Measurements from ENCODE around the gene CELF5. TPM values are rescaled to one million over a fixed set of nuclear protein-coding genes. Genes with fewer than 3 reads are reported as not detected.

Gene CELF5
- total and polyA plus RNA-seq, 2 donors (not counting 1 experiment from before 2014, with no cell fraction given): 0.15 TPM; not detected in 1

GRCh38 chr19:3210347-3211017, 14.0 kb upstream of the CELF5 start:
- Histone ChIP-seq H3K27ac (ENCODE audit: low read length in 2 of 2) (no peak overlapping the region), H3K79me2 (ENCODE audit: control insufficient read depth, insufficient read depth, low read length) (no peaks in the 10 kb centered on the region), H3K36me3 (replicated peaks in 1 of 2; ENCODE audit: control extremely low read depth in 1 of 2, control insufficient read depth in 1 of 2, extremely low read depth in 1 of 2, insufficient read depth in 2 of 2, low read length in 1 of 2) (peaks cover 0 to 17% of the 10 kb centered on the region in 2 experiments), H3K27me3 (replicated peaks in 1 of 4; ENCODE audit: control extremely low read depth in 1 of 4, control insufficient read depth in 3 of 4, insufficient read depth in 4 of 4, low read length in 3 of 4) (no peaks in the 10 kb centered on the region), H3K9me3 (ENCODE audit: control extremely low read depth in 1 of 3, control insufficient read depth in 2 of 3, insufficient read depth in 1 of 3, low read length in 2 of 3) (no peaks in the 10 kb centered on the region), H3K9ac (ENCODE audit: low read length) (no peak overlapping the region), H3K4me2 (replicated peaks; ENCODE audit: low read depth, low read length, poor library complexity, severe bottlenecking) (no peak overlapping the region), H3K4me3 (ENCODE audit: control extremely low read depth in 1 of 5, extremely low read depth in 1 of 5, insufficient read depth in 1 of 5, low read depth in 2 of 5, low read length in 4 of 5) (no peak overlapping the region), H3K4me1 (ENCODE audit: control insufficient read depth in 2 of 2, insufficient read depth in 2 of 2, low read length in 2 of 2) (no peaks in the 10 kb centered on the region), H4K20me1 (ENCODE audit: control insufficient read depth, insufficient read depth, low read length, poor library complexity, severe bottlenecking) (peaks cover 6% of the 10 kb centered on the region), H2AFZ (ENCODE audit: insufficient read depth, low read depth, low read length, poor library complexity, severe bottlenecking) (no peak overlapping the region)
- CTCF ChIA-PET: interaction anchor here (1.4 to 1.9 kb wide), 4 partner anchors 25 to 323 kb away, joined by 4 to 11 read pairs (median 4); partner anchors contain the start of gene NCLN
- H3K9me3 Mint-ChIP-seq (ENCODE audit: insufficient read depth): no peaks in the 10 kb centered on the region
- DNase-seq (peak; percentile 72), ATAC-seq (ENCODE audit: low read depth) (peak; percentile 91)
- POLR2A ChIA-PET: interaction anchor here (0.5 kb wide), 1 partner anchor 9 kb away, joined by 4 read pairs; no protein-coding TSS in a partner anchor
- intact Hi-C loops (cut with micrococcal nuclease): loop anchor here (1.0 kb wide), 1 partner anchor 31 kb away; no protein-coding TSS in a partner anchor
- peak overlapping the region; percentile 59 for H3K27ac Mint-ChIP-seq
- peaks cover 4% of the 10 kb centered on the region for H3K4me1 Mint-ChIP-seq
- TF ChIP-seq EZH2 (IDR thresholded peaks at IDR 0.05; ENCODE audit: borderline replicate concordance, insufficient read depth, low read depth, low read length, poor library complexity, severe bottlenecking) (no peak), CTCF (IDR thresholded peaks at IDR 0.05) (peak; percentile 75)
- 44% methylated on average over 17 of the region's 20 CpGs for WGBS (ENCODE audit: insufficient coverage)
- H3K4me3 Mint-ChIP-seq: no peak overlapping the region
- no peaks in the 10 kb centered on the region for H3K27me3 Mint-ChIP-seq

GRCh38 chr19:3211191-3211590, 13.3 kb upstream of the CELF5 start:
- H3K4me1 Mint-ChIP-seq: peaks cover 4% of the 10 kb centered on the region
- H3K4me1 ChIP-seq (ENCODE audit: control insufficient read depth in 2 of 2, insufficient read depth in 2 of 2, low read length in 2 of 2): no peaks in the 10 kb centered on the region
- no peak overlapping the region for H3K27ac ChIP-seq (ENCODE audit: low read length in 2 of 2)
- DNase-seq (no peak), ATAC-seq (ENCODE audit: low read depth) (no peak)
- no peaks in the 10 kb centered on the region for H3K27me3 ChIP-seq (replicated peaks in 1 of 4; ENCODE audit: control extremely low read depth in 1 of 4, control insufficient read depth in 3 of 4, insufficient read depth in 4 of 4, low read length in 3 of 4)
- POLR2A ChIA-PET: no interaction called here
- H3K27me3 Mint-ChIP-seq: no peaks in the 10 kb centered on the region
- no peaks in the 10 kb centered on the region for H3K79me2 ChIP-seq (ENCODE audit: control insufficient read depth, insufficient read depth, low read length)
- H3K9ac ChIP-seq (ENCODE audit: low read length): no peak overlapping the region
- CTCF ChIA-PET: interaction anchor here (0.7 to 1.9 kb wide), 4 partner anchors 11 to 324 kb away, joined by 3 to 11 read pairs (median 4); no protein-coding TSS in a partner anchor
- H3K4me3 ChIP-seq (ENCODE audit: control extremely low read depth in 1 of 5, extremely low read depth in 1 of 5, insufficient read depth in 1 of 5, low read depth in 2 of 5, low read length in 4 of 5): no peak overlapping the region
- H3K4me2 ChIP-seq (replicated peaks; ENCODE audit: low read depth, low read length, poor library complexity, severe bottlenecking): no peak overlapping the region
- H4K20me1 ChIP-seq (ENCODE audit: control insufficient read depth, insufficient read depth, low read length, poor library complexity, severe bottlenecking): peaks cover 6% of the 10 kb centered on the region
- H3K9me3 Mint-ChIP-seq (ENCODE audit: insufficient read depth): no peaks in the 10 kb centered on the region
- intact Hi-C loops (cut with micrococcal nuclease): no loop called here
- H3K9me3 ChIP-seq (ENCODE audit: control extremely low read depth in 1 of 3, control insufficient read depth in 2 of 3, insufficient read depth in 1 of 3, low read length in 2 of 3): no peaks in the 10 kb centered on the region
- H3K27ac Mint-ChIP-seq: no peak overlapping the region
- H3K4me3 Mint-ChIP-seq: no peak overlapping the region
- peaks cover 0 to 16% of the 10 kb centered on the region in 2 experiments for H3K36me3 ChIP-seq (replicated peaks in 1 of 2; ENCODE audit: control extremely low read depth in 1 of 2, control insufficient read depth in 1 of 2, extremely low read depth in 1 of 2, insufficient read depth in 2 of 2, low read length in 1 of 2)
- WGBS (ENCODE audit: insufficient coverage): 91% methylated on average over 7 of the region's 12 CpGs
- H2AFZ ChIP-seq (ENCODE audit: insufficient read depth, low read depth, low read length, poor library complexity, severe bottlenecking): no peak overlapping the region
- TF ChIP-seq CTCF (IDR thresholded peaks at IDR 0.05) (no peak), EZH2 (IDR thresholded peaks at IDR 0.05; ENCODE audit: borderline replicate concordance, insufficient read depth, low read depth, low read length, poor library complexity, severe bottlenecking) (no peak)

Measured in B cell (primary cell).